Epithelial cell of esophagus (primary cell): Measurements from ENCODE around the gene CACNA1A.

Source experiments
- DNase-seq: peaks from one replicate; pipeline ENCODE4 v3.0.0; 2010; ENCODE audit warnings: low read depth
- H3K4me3 ChIP-seq: 2 replicates; pipeline ENCODE4 v1.5.1; 2011; ENCODE audit warnings: mild to moderate bottlenecking, low read length, control low read depth
- TF ChIP-seq, protein P1 (sequence below): IDR thresholded peaks from 2 replicates; pipeline ENCODE4 v1.5.1; 2011; ENCODE audit warnings: low read depth, mild to moderate bottlenecking, low read length, control low read depth, inconsistent platforms; ENCODE audit not compliant: insufficient read depth; ENCODE audit errors: missing control alignments

CACNA1A gene

DNA sequence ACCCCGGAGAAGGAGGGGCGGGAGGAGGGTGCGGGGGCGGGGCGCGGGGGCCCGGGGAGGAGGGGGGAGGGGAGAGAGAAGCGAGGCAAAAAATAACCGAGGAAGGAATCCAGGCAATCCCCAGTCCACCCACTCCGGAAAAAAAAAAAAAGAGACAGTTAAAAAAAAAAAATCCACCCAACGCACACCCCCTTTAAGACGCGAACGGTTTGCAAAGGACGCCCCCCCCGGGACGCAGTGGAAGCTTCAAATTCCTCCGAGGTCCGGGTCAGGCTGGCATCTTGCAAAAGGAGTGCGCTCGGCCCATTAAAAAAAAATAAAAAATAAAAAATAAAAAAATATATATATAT, at the start of gene CACNA1A:
Gene CACNA1A (minus strand): TSS at position 9 of the 350 bp plus-strand sequence. CDS start 255 bp downstream, outside the sequence.
- no peak for DNase-seq
- TF ChIP-seq, protein P1, sequence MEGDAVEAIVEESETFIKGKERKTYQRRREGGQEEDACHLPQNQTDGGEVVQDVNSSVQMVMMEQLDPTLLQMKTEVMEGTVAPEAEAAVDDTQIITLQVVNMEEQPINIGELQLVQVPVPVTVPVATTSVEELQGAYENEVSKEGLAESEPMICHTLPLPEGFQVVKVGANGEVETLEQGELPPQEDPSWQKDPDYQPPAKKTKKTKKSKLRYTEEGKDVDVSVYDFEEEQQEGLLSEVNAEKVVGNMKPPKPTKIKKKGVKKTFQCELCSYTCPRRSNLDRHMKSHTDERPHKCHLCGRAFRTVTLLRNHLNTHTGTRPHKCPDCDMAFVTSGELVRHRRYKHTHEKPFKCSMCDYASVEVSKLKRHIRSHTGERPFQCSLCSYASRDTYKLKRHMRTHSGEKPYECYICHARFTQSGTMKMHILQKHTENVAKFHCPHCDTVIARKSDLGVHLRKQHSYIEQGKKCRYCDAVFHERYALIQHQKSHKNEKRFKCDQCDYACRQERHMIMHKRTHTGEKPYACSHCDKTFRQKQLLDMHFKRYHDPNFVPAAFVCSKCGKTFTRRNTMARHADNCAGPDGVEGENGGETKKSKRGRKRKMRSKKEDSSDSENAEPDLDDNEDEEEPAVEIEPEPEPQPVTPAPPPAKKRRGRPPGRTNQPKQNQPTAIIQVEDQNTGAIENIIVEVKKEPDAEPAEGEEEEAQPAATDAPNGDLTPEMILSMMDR: no peak
- H3K4me3 ChIP-seq: no peak within 1 kb of the TSS

DNA sequence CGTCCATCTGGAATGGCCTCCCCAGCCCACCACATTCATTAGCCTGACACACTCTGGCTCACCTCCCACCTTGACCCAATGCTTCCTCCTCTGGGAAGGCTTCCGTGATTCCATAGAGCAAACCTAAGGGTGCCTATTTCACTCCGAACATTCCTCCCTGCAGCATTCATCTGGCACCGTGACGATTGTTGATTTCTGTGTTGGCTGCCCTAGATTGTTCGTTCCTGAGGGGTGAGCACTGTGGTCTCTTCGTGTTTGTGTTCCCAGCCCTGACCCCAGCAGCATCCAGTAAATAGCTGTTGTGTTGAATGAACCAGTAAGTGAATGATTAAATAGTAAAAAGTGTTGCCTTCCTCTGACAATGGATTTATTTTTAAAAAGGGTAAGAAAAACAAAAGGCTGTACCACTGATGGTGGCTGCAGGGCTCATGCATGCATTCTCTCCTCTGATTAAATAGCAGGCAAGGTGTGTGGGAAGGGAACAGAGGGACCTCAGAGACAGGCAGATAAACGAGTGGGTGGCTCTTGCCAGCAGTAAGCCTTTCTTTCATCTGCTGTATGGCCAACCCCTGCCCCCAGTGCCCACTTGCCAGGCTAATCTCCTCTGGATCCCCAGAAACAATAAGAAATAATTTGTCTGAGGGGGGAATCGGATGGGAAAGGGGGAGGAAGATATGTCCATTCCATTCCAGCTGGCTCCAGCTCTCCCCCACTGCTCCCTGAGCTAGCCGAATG, 48.4 kb upstream of the CACNA1A start:
- TF ChIP-seq, protein P1: no peak
- DNase-seq: no peak
- H3K4me3 ChIP-seq: no peak overlapping the region

DNA sequence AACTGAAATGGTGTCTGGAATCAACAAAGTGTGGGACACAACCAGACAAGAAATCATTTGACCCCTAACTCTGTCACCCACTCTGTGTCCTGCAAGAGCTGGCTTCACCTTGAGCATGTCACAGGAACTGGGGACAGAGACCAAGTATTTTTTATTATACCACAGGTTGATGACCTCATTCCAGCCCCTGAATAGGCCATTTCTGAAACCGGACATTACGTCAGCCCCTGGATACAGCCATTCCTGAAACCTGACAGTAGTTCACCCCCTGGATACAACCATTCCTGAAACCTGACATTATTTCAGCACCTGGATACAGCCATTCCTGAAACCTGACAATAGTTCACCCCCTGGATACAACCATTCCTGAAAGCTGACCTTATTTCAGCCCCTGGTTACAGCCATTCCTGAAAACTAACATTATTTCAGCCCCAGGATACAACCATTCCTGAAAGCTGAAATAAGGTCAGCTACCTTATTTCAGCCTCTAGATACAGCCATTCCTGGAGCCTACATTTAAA, 47.7 kb upstream of the CACNA1A start:
- TF ChIP-seq, protein P1: no peak
- no peak overlapping the region for H3K4me3 ChIP-seq
- DNase-seq: no peak

DNA sequence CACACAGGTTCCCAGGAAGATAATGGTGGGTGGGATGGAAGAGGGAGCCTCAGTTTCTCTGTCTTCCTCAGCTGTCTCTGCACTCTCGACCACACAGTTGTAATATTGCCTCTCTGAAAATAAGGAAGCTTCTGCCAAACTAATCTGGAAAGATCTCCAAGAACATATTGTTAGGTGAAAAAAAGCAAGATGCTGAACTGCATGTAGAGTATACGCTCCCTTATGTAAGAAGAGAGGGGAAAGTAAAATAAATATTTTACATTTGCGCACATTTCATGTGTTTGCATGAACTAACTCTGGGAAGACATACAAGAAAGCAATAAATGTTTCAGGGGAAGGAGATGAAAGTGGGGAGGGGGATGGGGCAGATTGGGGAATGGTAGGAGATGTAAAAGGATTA, 41.9 kb upstream of the CACNA1A start:
- DNase-seq: no peak
- TF ChIP-seq, protein P1: no peak

DNA sequence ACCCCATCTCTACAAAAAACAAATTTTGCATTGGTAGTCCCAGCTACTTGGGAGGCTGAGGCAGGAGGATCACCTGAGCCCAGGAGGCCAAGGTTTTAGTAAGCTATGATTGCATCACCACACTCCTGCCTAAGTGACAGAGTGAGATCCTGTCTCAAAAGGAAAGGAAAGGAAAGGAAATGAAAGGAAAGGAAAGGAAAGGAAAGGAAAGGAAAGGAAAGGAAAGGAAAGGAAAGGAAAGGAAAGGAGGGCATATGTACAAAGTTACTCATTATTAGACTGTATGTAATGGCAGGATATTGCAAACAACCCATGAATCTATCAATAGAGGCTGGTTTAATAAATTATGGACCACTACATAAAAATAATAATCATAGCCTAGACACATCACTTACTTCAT, 40.8 kb upstream of the CACNA1A start:
- no peak for DNase-seq
- no peak overlapping the region for H3K4me3 ChIP-seq
- TF ChIP-seq, protein P1: no peak

More for the DNA sequence above, 41.9 kb upstream of the CACNA1A start:
- no peak overlapping the region for H3K4me3 ChIP-seq

DNA sequence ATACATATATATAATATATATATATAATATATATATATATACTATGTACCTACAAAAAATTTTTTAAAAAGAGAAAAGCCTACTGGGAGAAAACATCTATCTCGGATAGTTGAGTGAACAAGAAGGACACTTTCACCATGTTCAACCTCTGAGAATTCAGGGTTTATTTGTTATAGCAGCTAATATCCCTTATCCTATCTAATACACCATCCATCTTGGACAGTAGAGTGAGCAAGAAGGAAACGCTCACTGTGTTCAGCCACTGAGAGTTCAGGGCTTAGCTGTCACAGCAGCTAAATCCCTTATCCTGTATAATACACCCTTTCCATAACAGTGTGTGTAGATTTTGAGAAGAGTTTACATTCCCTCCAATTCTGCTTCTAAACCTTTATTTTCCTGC, 38.1 kb upstream of the CACNA1A start:
- H3K4me3 ChIP-seq: no peak overlapping the region
- no peak for DNase-seq
- TF ChIP-seq, protein P1: no peak

DNA sequence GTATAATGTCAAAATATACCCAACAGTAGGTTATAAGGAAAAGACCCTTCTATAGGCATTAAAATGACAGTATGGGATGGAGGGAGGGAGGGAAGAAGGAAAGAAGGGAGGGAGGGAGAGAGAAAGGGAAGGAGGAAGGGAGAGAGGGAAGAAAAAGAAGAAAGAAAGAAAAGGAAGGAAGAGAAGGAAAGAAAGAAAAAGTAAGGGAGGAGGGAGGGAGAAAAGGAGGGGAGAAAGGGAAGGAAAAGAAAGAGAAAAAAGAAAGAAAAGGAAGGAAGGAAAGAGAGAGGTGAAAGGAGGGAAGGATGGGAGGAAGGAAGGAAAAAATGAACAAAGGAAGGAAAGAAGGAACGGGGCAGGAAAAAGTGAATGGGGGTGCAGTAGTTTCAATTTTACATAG, 35.3 kb upstream of the CACNA1A start:
- no peak overlapping the region for H3K4me3 ChIP-seq
- TF ChIP-seq, protein P1: no peak
- no peak for DNase-seq
